ENCODE measurements around the gene PDS5A. TPM values are rescaled to one million over a fixed set of nuclear protein-coding genes. Genes with fewer than 3 reads are reported as not detected.
A peak's percentile ranks its signal among the peaks of the same experiment; 100 is the strongest.

Gene PDS5A
- total and polyA plus RNA-seq, 2 of the 13 experiments (the other 11 are each of a cell fraction or from before 2014, with no cell fraction given): 31.8 to 57.0 TPM

- ChIA-PET POLR2A (interaction anchor here (0.9 kb wide), 1 partner anchor 79 kb away, joined by 3 read pairs; the partner anchor contains the start of gene N4BP2), CTCF (ENCODE audit: low intra/inter-chr PET ratio, low total read pairs) (interaction anchor here (1.1 to 2.7 kb wide), 2 partner anchors 281 to 508 kb away, joined by 5 to 18 read pairs; no protein-coding TSS in a partner anchor)
- Histone ChIP-seq H4K20me1 (ENCODE audit: insufficient read depth, low read length) (peaks cover 6% of the 10 kb centered on the region), H3K27me3 (ENCODE audit: control insufficient read depth in 1 of 2, insufficient read depth in 2 of 2, low read length in 2 of 2) (no peaks in the 10 kb centered on the region; a peak in 1 of 5 replicates), H3K27ac (ENCODE audit: extremely low read length, insufficient read depth, low read length) (peak overlapping the region; percentile 90), H3K9ac (ENCODE audit: insufficient read depth, low read depth, low read length) (peak overlapping the region; percentile 96), H3K4me2 (ENCODE audit: low read depth, low read length) (peak overlapping the region; percentile 66), H2AFZ (ENCODE audit: low read length) (no peak overlapping the region), H3K36me3 (replicated peaks in 1 of 2; ENCODE audit: control insufficient read depth in 1 of 2, insufficient read depth in 2 of 2, low read length in 2 of 2) (peaks cover 1 to 11% of the 10 kb centered on the region in 2 experiments; a peak in 4 of 5 replicates), H3K9me3 (ENCODE audit: low read length) (no peaks in the 10 kb centered on the region), H3K79me2 (ENCODE audit: insufficient read depth, low read length) (peaks cover 41% of the 10 kb centered on the region), H3K4me3 (replicated peaks in 1 of 3; ENCODE audit: insufficient read depth in 1 of 3, low read depth in 2 of 3, low read length in 3 of 3) (peak overlapping the region; percentile 98 to 99 (median 99)), H3K4me1 (ENCODE audit: insufficient read depth, low read length) (peaks cover 43% of the 10 kb centered on the region)
- WGBS (ENCODE audit: low lambda C conversion rate): 0% methylated on average over 15 of the region's 54 CpGs
- ATAC-seq (peak; percentile 54), DNase-seq (ENCODE audit: low spot score) (no peak), FAIRE-seq (no peak)
- BruUV-seq (replicated peaks): no TSS peak
- in situ Hi-C loops (cut with HindIII; ENCODE audit: extremely low pct_ligation_motif_present, low pct_unique_long_range_greater_than_20kb): loop anchor here (5.0 to 10.0 kb wide), 2 partner anchors 282 to 510 kb away; partner anchors contain the start of gene UBE2K
- intact Hi-C loops (cut with micrococcal nuclease; ENCODE audit: unreplicated experiment): loop anchor here (1.0 to 10.0 kb wide), 5 partner anchors 52 to 508 kb away; partner anchors contain the start of gene UBE2K
- TF ChIP-seq PHB2 (IDR thresholded peaks at IDR 0.05; ENCODE audit: partially characterized antibody) (no peak), DZIP1 (CRISPR knock-in tag; IDR thresholded peaks at IDR 0.05) (no peak), MBNL3 (CRISPR knock-in tag; conservative IDR thresholded peaks at IDR 0.05) (no peak), POGZ (CRISPR knock-in tag; IDR thresholded peaks at IDR 0.05) (no peak), AGO2 (optimal IDR thresholded peaks at IDR 0.05; ENCODE audit: low read depth, low read length) (peak; percentile 63), ZMYM2 (CRISPR knock-in tag; IDR thresholded peaks at IDR 0.05) (no peak), ZNF792 (CRISPR knock-in tag; IDR thresholded peaks at IDR 0.05) (no peak), ZUFSP (CRISPR knock-in tag; IDR thresholded peaks at IDR 0.05; ENCODE audit: borderline replicate concordance) (no peak), ZNF567 (CRISPR knock-in tag; IDR thresholded peaks at IDR 0.05; ENCODE audit: borderline replicate concordance) (no peak), HDAC1 (CRISPR knock-in tag; IDR thresholded peaks at IDR 0.05) (0 out of 2 replicates have a peak, but pooled peaks have one; percentile 45), AHDC1 (CRISPR knock-in tag; IDR thresholded peaks at IDR 0.05; ENCODE audit: borderline replicate concordance) (no peak; the same call in 1 of the 2 replicates), RFXAP (CRISPR knock-in tag; IDR thresholded peaks at IDR 0.05; ENCODE audit: borderline replicate concordance) (no peak), HOXA5 (CRISPR knock-in tag; IDR thresholded peaks at IDR 0.05) (peak; percentile 16; the same call in 1 of the 2 replicates), ZNF207 (IDR thresholded peaks at IDR 0.05; ENCODE audit: borderline replicate concordance) (no peak), KLF11 (CRISPR knock-in tag; IDR thresholded peaks at IDR 0.05) (no peak)
Observed at GRCh38 chr4:39976945-39977488, 694 bp downstream of the PDS5A start.

All from HepG2 (cell line).